Mammary epithelial cell (primary cell): ENCODE data around the gene GGT7.

Source experiments
- CTCF ChIP-seq, 2 donors: IDR thresholded peaks in 1 of 2; conservative IDR thresholded peaks in 1 of 2; 2 replicates each; pipeline ENCODE4 v1.5.1; 2011 to 2012; ENCODE audit warnings: inconsistent platforms in 2 of 2, low read length in 2 of 2, mild to moderate bottlenecking in 2 of 2, control low read depth in 1 of 2, low read depth in 1 of 2; ENCODE audit not compliant: insufficient read depth in 1 of 2; ENCODE audit errors: extremely low read depth in 1 of 2
- EZH2 ChIP-seq: IDR thresholded peaks from 2 replicates; pipeline ENCODE4 v1.6.1; 2012; ENCODE audit warnings: low read length, inconsistent platforms, borderline replicate concordance

GRCh38 chr20:34808583-34808982 lies 64.1 kb downstream of the GGT7 start:
- TF ChIP-seq CTCF (conservative IDR thresholded peaks at IDR 0.05 in 1 of 2, IDR thresholded peaks at IDR 0.05 in 1 of 2; ENCODE audit: extremely low read depth in 1 of 2, insufficient read depth in 1 of 2, low read depth in 1 of 2, low read length in 2 of 2) (no peak), EZH2 (no peak)
